T-helper 2 cell treated with Interferon-gamma antibody and Interleukin-4, amounts not matched to agents 5 μg/mL and 100 μg/mL, for 36 hours (primary cell): ENCODE data around the gene BRD1.

ENCODE experiments used
- DNase-seq: peaks from one replicate; pipeline ENCODE4 v3.0.0; 2021; ENCODE audit warnings: low spot score
- H3K27ac Mint-ChIP-seq: one replicate; pipeline ENCODE4 v1.8.0; 2021; ENCODE audit warnings: mild to moderate bottlenecking, mixed read lengths
- H3K27me3 Mint-ChIP-seq: one replicate; pipeline ENCODE4 v1.8.0; 2021; ENCODE audit warnings: low read depth, mixed read lengths
- H3K36me3 Mint-ChIP-seq: one replicate; pipeline ENCODE4 v1.8.0; 2021; ENCODE audit warnings: low read depth, mixed read lengths
- H3K4me1 Mint-ChIP-seq: one replicate; pipeline ENCODE4 v1.8.0; 2021; ENCODE audit warnings: low read depth, mixed read lengths
- H3K4me3 Mint-ChIP-seq: one replicate; pipeline ENCODE4 v1.8.0; 2022; ENCODE audit warnings: mild to moderate bottlenecking, moderate library complexity, mixed read lengths
- H3K9me3 Mint-ChIP-seq: one replicate; pipeline ENCODE4 v1.8.0; 2021; ENCODE audit warnings: mixed read lengths

Gene BRD1

GRCh38 chr22:49773531-49773930 is 54.1 kb downstream of the BRD1 start:
- Mint-ChIP-seq H3K4me3 (no peak overlapping the region), H3K27me3 (no peaks in the 10 kb centered on the region), H3K36me3 (peaks cover 28% of the 10 kb centered on the region), H3K9me3 (no peaks in the 10 kb centered on the region), H3K4me1 (peaks cover 8% of the 10 kb centered on the region), H3K27ac (no peak overlapping the region)
- no peak for DNase-seq

- Mint-ChIP-seq H3K27me3 (no peaks in the 10 kb centered on the region), H3K4me1 (peaks cover 11% of the 10 kb centered on the region), H3K9me3 (no peaks in the 10 kb centered on the region), H3K27ac (no peak overlapping the region), H3K4me3 (no peak overlapping the region), H3K36me3 (peaks cover 25% of the 10 kb centered on the region)
- DNase-seq, result no peak
These were observed 55.0 kb downstream of the BRD1 start for GRCh38 chr22:49772692-49773091.

GRCh38 chr22:49771266-49772065 is 56.2 kb downstream of the BRD1 start:
- no peak overlapping the region for H3K27ac Mint-ChIP-seq
- H3K36me3 Mint-ChIP-seq, result peaks cover 25% of the 10 kb centered on the region
- H3K27me3 Mint-ChIP-seq, result no peaks in the 10 kb centered on the region
- DNase-seq, result no peak
- H3K9me3 Mint-ChIP-seq, result peaks cover 4% of the 10 kb centered on the region
- peaks cover 13% of the 10 kb centered on the region for H3K4me1 Mint-ChIP-seq
- H3K4me3 Mint-ChIP-seq, result no peak overlapping the region

DNA sequence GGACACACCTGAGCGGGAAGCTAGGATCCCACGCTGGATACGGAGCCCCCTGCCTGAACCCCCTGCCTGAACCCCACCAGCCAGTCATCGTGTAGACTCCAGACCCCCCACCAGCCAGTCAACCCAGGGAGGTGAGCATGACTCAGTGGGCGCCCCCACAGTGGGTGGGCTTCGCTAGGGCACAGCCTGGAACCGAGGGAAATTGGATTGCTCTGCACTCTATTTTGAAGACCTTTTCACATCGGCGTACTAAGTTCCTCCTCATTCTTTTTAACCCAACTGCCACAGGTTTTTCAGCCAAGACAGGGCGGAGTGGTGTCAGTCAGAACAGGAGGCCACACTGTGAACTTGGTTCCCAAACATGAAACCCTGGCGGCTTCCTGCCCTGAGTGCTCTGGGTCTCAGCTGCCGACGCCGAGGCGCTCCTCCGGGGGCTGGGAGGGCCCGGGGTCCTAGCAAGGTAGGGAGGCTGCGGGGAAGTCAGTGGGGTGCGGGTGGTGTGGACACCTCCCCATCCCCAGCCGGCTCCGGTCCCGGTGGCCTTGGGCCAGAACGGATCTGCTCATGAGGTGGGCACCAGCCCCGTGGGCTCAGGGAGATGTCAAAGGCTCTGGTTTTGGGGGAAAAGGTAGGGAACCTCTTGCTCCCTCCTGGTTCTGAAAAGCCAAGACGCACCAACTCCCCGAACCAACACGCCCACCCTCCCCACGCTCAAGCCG is 57.0 kb downstream of the BRD1 start:
- DNase-seq, result no peak

DNA sequence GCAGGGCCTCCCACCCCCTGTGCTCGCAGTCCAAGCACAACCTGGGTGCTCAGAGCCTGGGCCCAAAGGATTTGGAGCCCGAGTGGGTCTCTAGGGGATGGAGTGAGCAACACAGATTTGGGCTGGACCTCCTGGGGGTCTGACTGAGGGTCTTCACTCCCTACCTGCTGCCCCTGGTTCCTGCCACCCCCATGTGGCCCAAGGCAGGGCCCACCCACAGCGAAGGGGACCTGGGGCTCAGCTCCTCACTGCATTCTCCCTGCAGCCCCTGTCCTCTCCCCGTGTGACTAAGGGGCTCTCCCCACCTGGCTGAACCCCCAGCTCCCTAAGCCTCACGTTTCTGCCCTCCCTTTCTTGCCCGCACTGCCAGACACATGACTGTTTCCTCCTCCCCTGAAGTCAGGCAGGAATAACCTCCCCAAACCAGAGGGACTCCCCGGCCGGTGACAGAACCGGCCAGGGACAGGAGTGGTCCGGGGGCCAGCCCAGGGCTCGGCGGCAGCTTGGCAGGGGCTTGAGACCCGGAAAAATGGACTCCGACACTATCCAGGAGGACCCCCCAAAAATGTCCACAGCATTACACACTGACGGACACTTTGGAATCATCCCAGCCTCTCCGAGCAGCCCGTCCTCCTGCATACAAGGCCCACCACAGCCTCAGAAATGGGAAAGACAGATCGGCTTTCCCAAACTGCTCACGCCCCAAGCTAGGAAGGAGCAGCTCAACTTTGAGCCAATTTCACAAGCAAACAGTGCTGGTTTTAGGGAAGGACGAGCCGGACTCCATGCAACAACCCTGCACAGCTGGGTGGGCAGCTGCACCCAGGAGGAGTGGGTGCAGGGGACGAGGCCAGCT is 57.8 kb downstream of the BRD1 start:
- H3K27ac Mint-ChIP-seq, result no peak overlapping the region
- peaks cover 13% of the 10 kb centered on the region for H3K4me1 Mint-ChIP-seq
- no peak for DNase-seq
- peaks cover 4% of the 10 kb centered on the region for H3K9me3 Mint-ChIP-seq
- H3K4me3 Mint-ChIP-seq, result no peak overlapping the region
- peaks cover 25% of the 10 kb centered on the region for H3K36me3 Mint-ChIP-seq
- H3K27me3 Mint-ChIP-seq, result no peaks in the 10 kb centered on the region

More for the DNA sequence above, 57.0 kb downstream of the BRD1 start:
- peaks cover 4% of the 10 kb centered on the region for H3K9me3 Mint-ChIP-seq
- H3K4me1 Mint-ChIP-seq, result peaks cover 13% of the 10 kb centered on the region
- H3K27me3 Mint-ChIP-seq, result no peaks in the 10 kb centered on the region
- peaks cover 25% of the 10 kb centered on the region for H3K36me3 Mint-ChIP-seq
- H3K27ac Mint-ChIP-seq, result peak overlapping the region; percentile 8
- H3K4me3 Mint-ChIP-seq, result no peak overlapping the region

- Mint-ChIP-seq H3K4me1 (peaks cover 13% of the 10 kb centered on the region), H3K36me3 (peaks cover 19% of the 10 kb centered on the region), H3K4me3 (no peak overlapping the region), H3K27ac (no peak overlapping the region), H3K27me3 (no peaks in the 10 kb centered on the region), H3K9me3 (peaks cover 4% of the 10 kb centered on the region)
- no peak for DNase-seq
These were observed 58.6 kb downstream of the BRD1 start for GRCh38 chr22:49768951-49769690.

- Mint-ChIP-seq H3K4me1 (peaks cover 11% of the 10 kb centered on the region), H3K27ac (no peak overlapping the region), H3K4me3 (no peak overlapping the region)
These were observed 59.4 kb downstream of the BRD1 start for GRCh38 chr22:49768077-49768910.

GRCh38 chr22:49767355-49768062 is 60.2 kb downstream of the BRD1 start:
- no peak overlapping the region for H3K27ac Mint-ChIP-seq
- H3K4me1 Mint-ChIP-seq, result peaks cover 10% of the 10 kb centered on the region
- H3K4me3 Mint-ChIP-seq, result no peak overlapping the region
- H3K27me3 Mint-ChIP-seq, result no peaks in the 10 kb centered on the region
- DNase-seq, result peak; percentile 35
- H3K36me3 Mint-ChIP-seq, result peaks cover 8% of the 10 kb centered on the region
- peaks cover 4% of the 10 kb centered on the region for H3K9me3 Mint-ChIP-seq

More at GRCh38 chr22:49768077-49768910, 59.4 kb downstream of the BRD1 start:
- Mint-ChIP-seq H3K36me3 (peaks cover 11% of the 10 kb centered on the region), H3K9me3 (peaks cover 4% of the 10 kb centered on the region), H3K27me3 (no peaks in the 10 kb centered on the region)
- no peak for DNase-seq

DNA sequence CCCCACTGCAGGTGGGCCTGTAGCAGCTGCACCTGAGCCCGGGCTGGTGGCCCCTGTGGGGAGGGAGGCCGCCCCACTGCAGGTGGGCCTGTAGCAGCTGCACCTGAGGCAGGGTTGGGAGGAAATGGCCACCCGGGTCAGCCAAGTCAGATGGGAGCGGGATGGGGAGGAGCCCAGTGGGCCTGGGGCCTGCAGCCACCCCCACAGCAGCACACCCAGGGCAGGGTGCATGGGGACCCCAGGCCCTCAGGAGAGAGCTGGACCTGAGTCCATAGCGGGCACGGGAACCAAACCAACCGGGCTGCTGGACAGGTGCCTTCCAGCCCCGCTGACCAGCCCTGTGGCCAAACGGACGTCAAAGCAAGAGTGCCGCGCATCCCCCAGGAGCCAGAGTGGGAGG is 61.7 kb downstream of the BRD1 start:
- H3K36me3 Mint-ChIP-seq, result peaks cover 2% of the 10 kb centered on the region
- H3K4me1 Mint-ChIP-seq, result peaks cover 15% of the 10 kb centered on the region
- H3K27me3 Mint-ChIP-seq, result no peaks in the 10 kb centered on the region
- no peak overlapping the region for H3K27ac Mint-ChIP-seq
- peaks cover 4% of the 10 kb centered on the region for H3K9me3 Mint-ChIP-seq
- no peak overlapping the region for H3K4me3 Mint-ChIP-seq
- no peak for DNase-seq

GRCh38 chr22:49765091-49765771 is 62.4 kb downstream of the BRD1 start:
- no peak overlapping the region for H3K4me3 Mint-ChIP-seq
- no peaks in the 10 kb centered on the region for H3K27me3 Mint-ChIP-seq
- H3K27ac Mint-ChIP-seq, result no peak overlapping the region
- DNase-seq, result no peak
- H3K36me3 Mint-ChIP-seq, result peaks cover 2% of the 10 kb centered on the region
- peaks cover 20% of the 10 kb centered on the region for H3K4me1 Mint-ChIP-seq
- H3K9me3 Mint-ChIP-seq, result peaks cover 4% of the 10 kb centered on the region

- DNase-seq, result no peak
- peaks cover 4% of the 10 kb centered on the region for H3K9me3 Mint-ChIP-seq
- no peak overlapping the region for H3K4me3 Mint-ChIP-seq
- H3K27ac Mint-ChIP-seq, result no peak overlapping the region
- peaks cover 2% of the 10 kb centered on the region for H3K36me3 Mint-ChIP-seq
- peaks cover 22% of the 10 kb centered on the region for H3K4me1 Mint-ChIP-seq
- no peaks in the 10 kb centered on the region for H3K27me3 Mint-ChIP-seq
These were observed 63.5 kb downstream of the BRD1 start for GRCh38 chr22:49764127-49764581.

DNA sequence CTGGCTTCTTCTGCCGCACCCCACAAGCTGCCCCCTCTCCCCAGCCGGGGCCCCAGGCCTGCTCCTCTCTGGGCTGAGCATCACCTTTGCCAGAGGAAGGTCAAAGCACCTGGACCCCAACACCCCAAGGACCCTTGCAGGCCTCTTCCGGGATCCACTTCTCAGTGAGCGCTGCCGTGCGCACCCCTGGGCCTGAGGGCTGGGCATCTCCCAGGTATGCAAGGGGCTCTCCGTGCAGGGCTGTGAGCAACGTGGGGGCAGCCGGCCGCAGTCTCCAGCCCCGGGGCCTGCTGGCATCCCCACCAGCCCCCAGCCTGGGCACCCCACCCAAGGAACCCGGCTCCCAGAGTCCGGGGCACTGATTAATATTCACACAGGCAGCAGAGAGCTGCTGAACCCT is 64.0 kb downstream of the BRD1 start:
- Mint-ChIP-seq H3K9me3 (peaks cover 4% of the 10 kb centered on the region), H3K27me3 (no peaks in the 10 kb centered on the region), H3K4me1 (peaks cover 22% of the 10 kb centered on the region), H3K4me3 (no peak overlapping the region), H3K36me3 (peaks cover 2% of the 10 kb centered on the region), H3K27ac (no peak overlapping the region)
- DNase-seq, result no peak
